ENCODE results near the gene NCK1.

DNA sequence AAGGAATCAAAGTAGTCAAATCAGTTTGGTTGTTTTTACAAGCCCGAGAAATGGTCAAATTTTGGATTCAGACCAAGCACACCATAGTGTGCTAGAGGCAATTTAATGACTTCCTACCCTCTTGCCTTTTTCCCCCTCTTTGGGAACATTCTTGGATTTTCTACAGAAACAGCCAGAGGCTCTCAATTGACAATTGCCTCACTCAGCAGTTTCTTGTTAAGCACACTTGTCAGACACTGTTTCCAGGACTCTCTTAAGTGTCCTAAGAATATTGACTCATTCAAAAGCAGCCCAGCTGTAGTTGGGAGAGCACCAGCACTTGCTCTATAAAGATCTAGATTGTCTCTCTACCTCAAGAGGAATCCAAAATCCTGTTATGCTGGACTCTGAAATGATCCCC is 44.6 kb upstream of the NCK1 start:
- TF ChIP-seq, protein P1, sequence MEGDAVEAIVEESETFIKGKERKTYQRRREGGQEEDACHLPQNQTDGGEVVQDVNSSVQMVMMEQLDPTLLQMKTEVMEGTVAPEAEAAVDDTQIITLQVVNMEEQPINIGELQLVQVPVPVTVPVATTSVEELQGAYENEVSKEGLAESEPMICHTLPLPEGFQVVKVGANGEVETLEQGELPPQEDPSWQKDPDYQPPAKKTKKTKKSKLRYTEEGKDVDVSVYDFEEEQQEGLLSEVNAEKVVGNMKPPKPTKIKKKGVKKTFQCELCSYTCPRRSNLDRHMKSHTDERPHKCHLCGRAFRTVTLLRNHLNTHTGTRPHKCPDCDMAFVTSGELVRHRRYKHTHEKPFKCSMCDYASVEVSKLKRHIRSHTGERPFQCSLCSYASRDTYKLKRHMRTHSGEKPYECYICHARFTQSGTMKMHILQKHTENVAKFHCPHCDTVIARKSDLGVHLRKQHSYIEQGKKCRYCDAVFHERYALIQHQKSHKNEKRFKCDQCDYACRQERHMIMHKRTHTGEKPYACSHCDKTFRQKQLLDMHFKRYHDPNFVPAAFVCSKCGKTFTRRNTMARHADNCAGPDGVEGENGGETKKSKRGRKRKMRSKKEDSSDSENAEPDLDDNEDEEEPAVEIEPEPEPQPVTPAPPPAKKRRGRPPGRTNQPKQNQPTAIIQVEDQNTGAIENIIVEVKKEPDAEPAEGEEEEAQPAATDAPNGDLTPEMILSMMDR (conservative IDR thresholded peaks at IDR 0.05 in 1 of 2, IDR thresholded peaks at IDR 0.05 in 1 of 2; ENCODE audit: low read depth in 1 of 2, low read length in 2 of 2) = no peak
- TF ChIP-seq EZH2 (IDR thresholded peaks at IDR 0.05; ENCODE audit: low read length, missing control alignments) = no peak

All from fibroblast of lung (primary cell).